Activated T-cell treated with anti-CD3 and anti-CD28 coated beads, Interleukin-2, amount 50 U/mL, for 48 hours (primary cell): Measurements from ENCODE around the gene LGALS1.
"Not testable (repeated sequence)": the region's sequence is repeated elsewhere in the genome, so short reads cannot be mapped to it uniquely, and the experiment has no call there.

Source experiments
- DNase-seq, 2 experiments: peaks; one replicate each; pipeline ENCODE4 v3.0.0-alpha.2; 2020

The LGALS1 gene

DNA sequence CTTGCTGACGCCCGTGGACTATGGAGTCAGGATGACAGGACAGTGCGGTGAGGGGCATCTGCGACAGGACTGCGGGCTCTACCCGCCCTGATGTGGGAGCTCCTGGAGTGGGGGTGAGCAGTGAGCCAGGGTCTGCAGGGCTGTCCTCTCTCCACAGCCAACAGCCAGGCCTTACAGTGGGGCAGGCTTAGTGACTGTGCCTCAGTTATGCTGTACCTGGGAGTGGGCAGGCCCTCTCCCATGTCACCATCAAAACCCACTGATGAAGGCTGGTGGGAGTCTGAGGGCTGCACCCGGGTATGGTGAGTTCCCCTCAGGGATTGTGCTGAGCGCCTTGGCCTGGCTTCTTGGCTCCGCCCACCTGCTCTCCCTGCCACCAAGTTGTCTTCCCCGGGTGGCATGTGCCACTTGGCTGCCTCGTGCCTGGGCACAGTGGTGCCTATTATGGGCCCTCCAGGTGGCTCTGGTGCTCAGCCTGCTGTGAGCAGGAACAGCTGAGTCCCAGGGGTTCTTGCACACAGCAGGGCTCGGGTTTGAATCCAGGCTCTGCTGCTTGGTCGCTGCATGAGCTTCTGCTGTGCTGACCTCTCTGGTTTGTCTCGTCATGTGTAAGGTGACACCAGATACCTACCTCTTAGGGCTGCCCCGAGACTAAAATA is 17.3 kb downstream of the LGALS1 start:
- DNase-seq, result no peak

DNA sequence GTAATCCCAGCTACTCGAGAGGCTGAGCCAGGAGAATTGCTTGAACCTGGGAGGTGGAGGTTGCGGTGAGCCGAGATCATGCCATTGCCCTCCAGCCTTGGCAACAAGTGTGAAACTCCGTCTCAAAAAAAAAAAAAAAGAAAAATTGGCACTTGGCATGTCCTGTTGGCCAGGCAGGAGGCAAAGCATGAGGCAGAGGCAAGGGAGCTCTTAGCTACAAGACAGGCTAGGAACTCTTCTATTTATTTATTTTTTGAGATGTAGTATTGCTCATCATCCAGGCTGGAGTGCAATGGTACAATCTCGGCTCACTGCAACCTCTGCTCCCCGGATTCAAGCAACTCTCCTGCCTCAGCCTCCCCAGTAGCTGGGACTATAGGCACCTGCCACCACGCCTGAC is 18.7 kb downstream of the LGALS1 start:
- not testable (repeated sequence) for DNase-seq

DNA sequence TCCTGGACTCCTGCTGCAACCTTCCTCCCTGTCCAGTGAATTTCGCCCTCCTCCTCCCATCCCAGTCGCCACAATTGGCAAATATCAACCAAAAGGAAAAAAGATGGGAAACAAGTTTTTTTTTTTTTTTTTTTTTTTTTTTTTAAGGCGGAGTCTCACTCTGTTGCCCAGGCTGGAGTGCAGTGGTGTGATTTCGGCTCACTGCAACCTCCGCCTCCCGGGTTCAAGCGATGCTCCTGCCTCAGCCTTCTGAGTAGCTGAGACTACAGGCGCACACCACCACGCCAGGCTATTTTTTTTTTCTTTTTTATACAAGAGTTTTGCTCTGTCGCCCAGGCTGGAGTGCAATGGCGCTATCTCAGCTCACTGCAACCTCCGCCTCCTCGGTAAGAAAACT is 20.8 kb downstream of the LGALS1 start:
- DNase-seq, result not testable (repeated sequence)

DNA sequence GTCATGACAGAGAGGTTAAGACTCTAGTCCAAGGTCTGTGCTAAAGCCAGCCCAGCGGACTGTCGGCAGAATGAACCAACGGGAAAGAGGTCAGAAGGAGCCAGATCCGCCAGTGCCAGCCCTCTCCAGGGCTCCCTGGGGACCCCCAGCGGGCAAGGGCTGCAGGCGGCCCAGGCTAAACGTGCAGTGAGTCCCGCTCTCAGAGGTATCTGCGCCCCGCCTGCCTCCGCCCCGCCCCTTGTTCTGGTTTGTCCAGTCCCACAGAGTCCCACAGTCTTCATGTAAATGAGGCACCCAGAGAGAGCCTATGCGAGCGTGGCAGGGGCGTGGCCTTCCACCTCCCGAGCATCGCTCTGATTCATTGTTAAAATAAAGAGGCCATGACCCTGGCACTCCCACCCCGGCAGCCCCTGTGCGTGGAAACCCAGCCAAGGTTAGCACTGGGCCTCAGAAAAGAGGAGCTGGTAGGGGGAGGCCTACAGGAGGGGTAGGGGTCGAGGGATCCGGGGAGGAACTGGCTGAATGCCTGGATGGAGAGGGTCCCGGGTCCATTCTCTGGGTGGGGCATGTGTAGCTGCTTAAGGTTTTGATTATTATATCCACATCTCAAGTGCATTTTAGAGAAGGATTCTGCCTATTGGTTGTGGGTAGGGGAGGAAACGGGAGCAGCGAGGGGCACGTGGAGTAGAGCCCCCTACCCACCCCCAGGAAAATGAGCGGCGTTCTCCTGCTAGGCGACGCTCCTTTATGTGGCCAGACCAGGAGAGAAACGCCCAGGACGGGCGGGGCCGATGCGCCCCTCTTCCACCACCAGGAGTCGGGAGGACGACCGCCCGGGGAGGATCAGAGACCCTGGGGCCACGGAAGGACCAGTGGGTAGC is 21.5 kb downstream of the LGALS1 start, which contains the start of gene TRIOBP:
TRIOBP (plus strand) TSS at position 392 of the 881 bp plus-strand sequence. CDS start 4,318 bp downstream, outside the sequence.
- DNase-seq, result peak; percentile 93 to 94

DNA sequence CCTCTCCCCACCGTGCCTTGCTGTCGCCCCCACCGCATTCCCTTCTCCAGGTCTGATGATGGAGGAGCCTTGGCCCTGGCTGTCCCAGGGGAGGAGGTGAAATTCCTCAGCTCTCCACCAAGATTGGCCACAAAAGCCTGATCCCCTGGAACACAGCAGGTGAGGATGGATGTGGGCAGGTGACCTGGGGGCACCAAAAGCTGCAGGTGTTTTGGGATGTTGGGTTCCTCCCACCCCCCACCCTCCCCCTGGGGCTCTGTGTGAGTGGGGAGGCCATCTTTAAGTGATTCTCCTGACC is 22.1 kb downstream of the LGALS1 start:
- DNase-seq, result no peak

DNA sequence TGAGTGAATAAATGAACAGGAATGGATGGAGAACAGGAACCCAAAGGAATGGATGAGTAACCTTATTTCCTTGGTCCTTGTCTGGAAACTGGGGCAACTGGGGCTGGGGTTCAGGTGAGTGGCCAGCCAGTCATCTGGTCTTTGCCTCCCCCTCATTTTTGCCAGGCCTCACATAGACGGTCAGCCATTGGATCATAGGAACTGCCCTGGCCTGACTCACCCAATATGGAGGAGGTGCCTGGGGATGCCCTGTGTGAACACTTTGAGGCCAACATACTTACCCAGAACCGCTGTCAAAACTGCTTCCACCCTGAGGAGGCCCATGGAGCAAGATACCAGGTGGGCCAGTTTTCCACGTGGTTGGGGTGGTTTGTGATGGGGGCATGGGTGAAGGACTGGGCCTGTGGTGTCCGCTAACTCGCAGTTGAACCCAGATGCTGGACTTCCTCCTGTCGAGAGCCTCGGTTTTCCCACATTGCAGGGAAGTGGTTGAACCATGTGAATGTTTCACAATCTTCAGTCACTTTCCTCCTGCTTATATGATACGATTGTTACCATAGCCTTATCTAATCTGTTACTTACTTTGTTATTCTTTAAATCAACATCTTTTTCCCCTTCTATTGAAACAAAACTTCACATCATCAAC is 25.8 kb downstream of the LGALS1 start:
- DNase-seq, result no peak

DNA sequence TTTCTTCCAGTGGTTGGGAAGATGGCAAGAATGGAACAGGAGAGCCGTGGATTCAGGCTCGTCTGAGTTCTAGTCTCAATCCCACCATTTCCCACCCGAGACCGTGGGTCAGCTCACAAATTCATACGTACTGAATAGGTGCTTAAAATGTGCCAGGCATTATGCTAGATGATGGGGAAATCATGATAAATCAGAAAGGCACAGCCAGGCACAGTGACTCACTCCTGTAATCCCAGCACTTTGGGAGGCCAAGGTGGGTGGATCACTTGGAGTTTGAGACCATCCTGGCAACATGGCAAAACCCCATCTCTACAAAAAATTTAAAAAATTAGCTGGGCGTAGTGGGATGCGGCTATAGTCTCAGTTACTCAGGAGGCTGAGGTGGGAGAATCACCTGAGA is 28.5 kb downstream of the LGALS1 start:
- no peak for DNase-seq

DNA sequence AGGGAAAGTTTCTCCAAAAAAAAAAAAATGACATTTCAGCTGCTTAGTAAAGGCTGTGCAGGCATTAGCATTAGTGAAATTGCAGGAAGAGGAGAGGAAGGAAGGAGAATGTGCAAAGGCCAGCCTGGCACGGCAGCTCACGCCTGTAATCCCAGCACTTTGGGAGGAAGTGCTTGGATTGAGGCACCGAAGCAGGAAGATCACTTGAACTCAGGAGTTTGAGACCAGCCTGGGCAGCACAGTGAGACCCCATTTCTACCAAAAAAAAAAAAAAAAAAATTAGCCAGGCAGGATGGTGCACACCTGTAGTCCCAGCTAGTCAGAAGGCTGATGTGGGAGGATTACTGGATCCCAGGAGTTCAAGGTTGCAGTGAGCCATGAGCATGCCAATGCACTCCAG is 29.2 kb downstream of the LGALS1 start:
- no peak for DNase-seq

DNA sequence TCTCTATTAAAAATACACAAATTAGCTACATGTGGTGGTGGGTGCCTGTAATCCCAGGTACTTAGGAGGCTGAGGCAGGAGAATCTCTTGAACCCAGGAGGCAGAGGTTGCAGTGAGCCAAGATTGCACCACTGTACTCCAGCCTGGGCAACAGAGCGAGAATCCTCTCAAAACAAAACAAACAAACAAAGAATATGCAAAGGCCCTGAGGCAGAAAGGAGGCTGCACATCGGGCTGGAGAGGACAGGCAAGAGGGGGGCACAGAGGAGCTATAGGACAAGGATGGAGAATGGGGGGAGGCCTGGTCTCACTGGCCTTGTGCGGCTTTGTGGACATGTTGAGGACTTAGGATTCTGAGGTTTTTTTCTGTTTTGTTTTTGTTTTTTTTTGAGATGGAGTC is 29.8 kb downstream of the LGALS1 start:
- no peak for DNase-seq

DNA sequence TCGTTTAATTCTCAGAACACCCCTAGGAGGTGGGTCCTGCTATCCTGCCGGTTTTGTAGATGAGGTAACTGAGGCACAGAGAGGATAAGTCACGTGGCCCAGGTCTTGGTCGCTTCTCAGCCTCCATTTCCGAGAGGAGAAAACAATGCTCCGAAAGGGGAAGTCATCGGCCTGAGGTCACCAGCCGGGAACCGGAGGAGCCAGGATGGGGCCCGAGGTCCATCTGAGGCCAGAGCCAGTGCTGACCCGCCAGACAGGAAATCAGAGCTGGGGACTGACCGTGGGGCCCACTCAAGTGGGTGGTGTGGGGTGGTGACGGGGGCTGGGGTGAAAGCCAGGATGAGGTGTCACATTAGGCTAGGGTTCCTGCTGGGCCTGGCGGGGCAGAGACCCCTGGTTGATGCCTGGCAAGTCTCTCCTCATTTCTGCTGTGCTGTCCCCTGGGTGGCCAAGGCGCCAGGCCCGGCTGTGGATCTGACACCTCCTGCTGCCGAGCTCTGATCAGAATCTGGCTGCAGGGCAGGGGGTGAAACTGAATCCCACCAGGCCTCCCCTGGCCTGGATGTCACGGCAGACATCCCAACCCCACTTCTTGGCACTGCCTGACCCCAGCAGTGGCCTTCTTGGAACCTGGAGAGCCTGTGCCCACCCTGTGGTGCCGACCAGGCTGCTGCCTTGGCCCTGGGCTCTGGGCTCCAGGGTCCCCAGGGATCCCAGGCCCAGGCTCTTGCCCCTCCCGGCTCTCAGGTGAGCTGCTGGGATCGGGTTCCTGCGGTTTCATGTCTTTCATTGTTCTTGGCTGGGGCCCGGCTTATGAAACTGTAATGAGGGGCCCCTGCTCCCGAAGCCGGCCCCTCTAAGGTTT is 33.4 kb downstream of the LGALS1 start:
- DNase-seq, result no peak

DNA sequence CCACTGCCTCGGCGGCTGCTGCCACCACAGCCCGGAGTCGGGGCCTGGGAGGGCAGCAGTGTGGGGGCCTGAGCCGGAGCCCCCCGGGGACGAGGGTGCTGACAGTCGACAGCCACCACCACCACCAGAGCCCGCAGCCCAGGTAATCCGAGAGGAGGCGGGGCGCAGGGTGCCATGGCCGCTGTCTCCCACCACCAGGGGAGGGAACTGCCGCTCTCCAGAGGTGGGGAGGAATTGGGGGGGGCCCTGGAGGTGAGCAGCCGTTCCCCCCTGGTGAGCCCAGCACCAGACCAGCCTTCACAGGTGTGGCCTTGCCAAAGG is 34.0 kb downstream of the LGALS1 start:
- no peak for DNase-seq

DNA sequence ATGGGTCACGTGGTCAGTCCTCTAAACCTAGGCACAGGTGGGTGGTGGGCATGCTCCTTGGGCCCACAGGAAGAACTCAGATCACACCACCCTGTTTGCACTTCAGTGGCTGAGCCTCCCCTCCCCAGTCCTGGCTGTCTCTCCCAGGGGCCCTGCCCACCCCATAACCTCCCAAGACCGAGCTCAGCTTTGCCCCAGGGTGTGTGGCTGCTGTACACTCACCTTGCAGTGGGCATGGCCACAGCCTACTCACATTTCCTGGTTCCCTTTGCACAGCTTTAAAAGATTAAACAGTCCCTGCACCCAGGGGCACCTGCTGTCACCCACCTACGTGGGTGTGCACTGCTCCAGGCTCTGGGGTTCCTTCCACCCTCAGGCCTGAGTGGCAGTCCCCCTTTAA is 35.2 kb downstream of the LGALS1 start:
- no peak for DNase-seq

DNA sequence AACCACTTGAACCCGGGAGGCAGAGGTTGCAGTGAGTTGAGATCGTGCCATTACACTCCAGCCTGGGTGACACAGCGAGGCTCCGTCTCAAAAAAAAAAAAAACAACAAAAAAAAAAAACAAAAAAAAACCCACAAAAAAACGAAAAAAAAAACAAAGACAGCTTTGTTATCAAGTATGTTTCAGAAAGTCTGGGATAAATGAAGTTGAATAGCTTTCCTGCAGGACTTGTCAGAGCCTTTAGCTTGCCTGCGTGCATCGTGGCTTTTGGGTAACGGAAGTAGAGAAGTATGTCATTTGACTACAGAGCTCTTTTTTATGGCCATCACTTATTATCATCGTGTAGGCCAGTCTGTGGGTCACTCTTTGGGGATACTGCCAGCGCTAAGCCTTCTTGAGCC is 36.1 kb downstream of the LGALS1 start:
- no peak for DNase-seq

DNA sequence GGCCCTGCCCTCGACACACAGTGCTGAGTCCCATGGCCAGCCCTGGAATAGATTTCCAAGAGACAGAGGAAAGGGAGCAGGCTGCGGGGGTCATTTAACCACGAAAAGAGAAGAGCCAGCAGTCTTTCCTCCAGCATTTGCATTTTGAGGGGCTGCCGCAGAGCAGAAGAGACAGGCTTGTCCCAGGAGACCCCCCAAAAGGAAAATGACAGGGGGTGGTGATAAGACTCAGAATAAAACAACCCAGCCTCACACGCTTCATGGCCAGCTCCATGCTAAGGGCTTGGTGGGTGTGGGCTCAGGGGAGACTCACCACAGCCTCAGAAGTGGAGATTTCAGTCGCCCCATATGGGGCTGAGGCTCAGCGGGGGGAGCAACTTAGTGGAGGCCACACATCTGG is 38.3 kb downstream of the LGALS1 start:
- no peak for DNase-seq

DNA sequence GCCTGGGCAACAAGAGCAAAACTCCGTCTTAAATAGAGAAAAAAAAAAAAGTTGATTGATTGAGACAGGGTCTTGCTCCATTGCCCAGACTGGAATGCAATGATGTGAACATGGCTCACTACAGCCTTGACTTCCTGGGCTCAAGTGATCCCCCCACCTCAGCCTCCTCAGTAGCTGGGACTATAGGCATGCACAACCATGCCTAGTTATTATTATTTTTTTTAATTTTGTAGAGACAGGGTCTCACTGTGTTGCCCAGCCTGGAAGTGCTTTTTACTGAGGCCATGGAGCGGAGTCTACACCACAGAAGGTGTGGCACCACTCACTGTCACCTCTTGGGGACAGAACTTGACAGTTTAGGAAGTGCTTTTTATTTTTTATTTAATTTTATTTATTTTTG is 39.2 kb downstream of the LGALS1 start:
- DNase-seq, result no peak

DNA sequence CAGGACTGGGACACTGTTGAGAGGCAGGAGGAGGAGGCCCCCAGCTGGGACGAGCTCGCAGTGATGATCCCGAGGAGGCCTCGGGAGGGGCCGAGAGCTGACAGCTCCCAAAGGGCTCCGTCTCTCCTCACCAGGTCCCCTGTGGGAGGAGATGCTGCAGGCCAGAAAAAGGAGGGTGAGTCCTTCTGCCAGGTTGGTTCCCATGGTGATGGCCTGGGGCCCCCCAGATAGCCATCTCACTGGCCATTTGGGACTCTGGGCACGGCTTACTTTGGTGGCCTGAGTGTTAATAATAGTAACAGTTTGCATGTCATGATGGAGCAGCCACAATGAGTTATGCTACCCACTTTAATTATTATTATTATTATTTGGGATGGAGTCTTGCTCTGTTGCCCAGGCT is 40.3 kb downstream of the LGALS1 start:
- DNase-seq, result no peak

DNA sequence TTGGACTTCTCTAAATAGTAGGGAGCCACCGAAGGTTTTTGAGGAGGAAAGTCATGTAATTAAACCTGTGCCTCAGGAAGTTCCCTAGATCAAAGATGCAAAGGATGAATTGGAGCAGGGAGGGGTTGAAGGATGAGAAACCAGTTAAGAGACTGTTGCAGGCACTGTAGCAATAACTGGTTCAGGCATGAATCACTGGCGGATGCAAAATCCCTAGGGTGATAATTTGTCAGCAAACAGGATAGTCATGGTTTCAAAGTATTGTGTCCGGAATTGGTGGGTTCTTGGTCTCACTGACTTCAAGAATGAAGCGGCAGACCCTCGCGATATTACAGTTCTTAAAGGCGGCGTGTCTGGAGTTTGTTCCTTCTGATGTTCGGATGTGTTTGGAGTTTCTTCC is 41.3 kb downstream of the LGALS1 start:
- DNase-seq, result no peak

DNA sequence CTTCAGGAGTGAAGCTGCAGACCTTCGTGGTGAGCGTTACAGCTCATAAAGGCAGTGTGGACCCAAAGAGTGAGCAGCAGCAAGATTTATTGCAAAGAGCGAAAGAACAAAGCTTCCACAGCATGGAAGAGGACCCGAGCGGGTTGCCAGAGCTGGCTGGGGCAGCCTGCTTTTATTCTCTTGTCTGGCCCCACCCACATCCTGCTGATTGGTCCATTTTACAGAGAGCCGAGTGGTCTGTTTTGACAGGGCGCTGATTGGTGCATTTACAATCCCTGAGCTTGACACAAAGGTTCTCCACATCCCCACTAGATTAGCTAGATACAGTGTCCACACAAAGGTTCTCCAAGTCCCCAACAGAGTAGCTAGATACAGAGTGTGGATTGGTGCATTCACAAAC is 41.8 kb downstream of the LGALS1 start:
- DNase-seq, result not testable (repeated sequence)

DNA sequence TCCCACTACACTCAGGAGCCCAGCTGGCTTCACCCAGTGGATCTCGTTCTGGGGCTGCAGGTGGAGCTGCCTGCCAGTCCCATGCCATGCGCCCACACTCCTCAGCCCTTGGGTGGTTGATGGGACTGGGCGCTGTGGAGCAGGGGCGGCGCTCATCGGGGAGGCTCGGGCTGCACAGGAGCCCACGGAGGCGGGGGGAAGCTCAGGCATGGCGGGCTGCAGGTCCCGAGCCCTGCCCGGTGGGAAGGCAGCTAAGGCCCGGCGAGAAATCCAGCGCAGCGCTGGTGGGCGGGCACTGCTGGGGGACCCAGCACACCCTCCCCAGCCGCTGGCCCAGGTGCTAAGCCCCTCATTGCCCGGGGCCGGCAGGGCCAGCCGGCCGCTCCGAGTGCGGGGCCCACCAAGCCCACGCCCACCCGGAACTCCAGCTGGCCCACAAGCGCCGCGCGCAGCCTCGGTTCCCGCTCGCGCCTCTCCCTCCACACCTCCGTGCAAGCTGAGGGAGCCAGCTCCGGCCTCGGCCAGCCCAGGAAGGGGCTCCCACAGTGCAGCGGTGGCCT is 42.4 kb downstream of the LGALS1 start:
- not testable (repeated sequence) for DNase-seq

DNA sequence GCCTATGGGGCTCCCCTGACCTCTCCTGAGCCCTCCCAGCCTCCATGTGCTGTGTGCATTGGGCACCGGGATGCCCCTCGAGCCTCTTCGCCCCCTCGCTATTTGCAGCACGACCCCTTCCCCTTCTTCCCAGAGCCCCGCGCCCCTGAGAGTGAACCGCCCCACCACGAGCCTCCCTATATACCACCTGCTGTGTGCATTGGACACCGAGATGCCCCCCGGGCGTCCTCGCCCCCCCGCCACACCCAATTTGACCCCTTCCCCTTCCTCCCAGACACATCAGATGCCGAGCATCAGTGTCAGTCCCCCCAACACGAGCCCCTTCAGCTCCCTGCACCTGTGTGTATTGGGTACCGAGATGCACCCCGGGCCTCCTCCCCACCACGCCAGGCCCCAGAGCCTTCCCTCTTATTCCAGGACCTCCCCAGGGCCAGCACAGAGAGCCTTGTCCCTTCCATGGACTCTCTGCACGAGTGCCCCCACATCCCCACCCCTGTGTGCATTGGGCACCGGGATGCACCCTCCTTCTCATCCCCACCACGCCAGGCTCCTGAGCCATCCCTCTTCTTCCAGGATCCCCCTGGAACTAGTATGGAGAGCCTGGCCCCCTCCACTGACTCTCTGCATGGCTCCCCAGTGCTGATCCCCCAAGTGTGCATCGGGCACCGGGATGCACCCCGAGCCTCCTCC is 50.3 kb downstream of the LGALS1 start:
- no peak for DNase-seq

DNA sequence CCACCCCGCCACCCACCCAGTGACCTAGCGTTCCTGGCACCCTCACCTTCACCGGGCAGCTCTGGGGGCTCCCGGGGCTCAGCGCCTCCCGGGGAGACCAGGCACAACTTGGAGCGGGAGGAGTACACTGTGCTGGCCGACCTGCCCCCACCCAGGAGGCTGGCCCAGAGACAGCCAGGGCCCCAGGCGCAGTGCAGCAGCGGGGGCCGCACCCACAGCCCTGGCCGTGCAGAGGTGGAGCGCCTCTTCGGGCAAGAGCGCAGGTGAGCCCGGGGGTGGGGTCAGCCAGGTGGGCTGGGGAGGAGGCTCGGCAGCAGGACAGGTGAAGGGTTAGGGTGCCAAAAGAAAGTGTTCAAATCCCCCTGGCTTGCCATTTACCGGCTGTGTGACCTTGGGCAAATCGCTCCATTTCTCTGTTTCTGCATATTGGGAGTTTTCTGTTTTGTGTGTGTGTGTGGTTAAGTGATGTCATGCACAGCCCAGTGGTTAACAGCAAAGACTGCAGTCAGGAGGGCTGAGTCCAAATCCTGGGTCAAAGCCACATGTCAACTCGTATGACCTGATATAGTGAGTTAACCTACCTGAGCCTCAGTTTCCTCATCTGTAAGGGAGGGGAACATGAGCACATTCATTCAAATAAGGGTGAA is 50.9 kb downstream of the LGALS1 start:
- DNase-seq, result no peak

DNA sequence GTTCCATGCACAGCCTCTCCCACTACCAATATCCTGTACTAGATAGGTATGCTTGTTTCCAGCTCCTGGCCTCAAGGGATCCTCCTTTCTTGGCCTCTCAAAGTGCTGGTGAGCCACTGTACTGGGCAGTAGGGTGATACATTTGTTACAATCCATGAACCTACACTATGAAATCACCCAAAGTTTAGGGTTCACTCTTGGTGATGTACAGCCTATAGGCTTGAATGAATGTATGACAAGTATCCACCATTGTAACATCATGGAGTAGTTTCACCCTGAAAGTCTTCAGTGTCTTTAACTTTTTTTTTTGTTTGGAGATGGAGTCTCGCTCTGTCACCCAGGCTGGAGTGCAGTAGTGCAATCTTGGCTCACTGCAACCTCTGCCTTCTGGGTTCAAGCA is 53.2 kb downstream of the LGALS1 start:
- no peak for DNase-seq
